ENCODE measurements around the gene OR4C11.

The OR4C11 gene, protein sequence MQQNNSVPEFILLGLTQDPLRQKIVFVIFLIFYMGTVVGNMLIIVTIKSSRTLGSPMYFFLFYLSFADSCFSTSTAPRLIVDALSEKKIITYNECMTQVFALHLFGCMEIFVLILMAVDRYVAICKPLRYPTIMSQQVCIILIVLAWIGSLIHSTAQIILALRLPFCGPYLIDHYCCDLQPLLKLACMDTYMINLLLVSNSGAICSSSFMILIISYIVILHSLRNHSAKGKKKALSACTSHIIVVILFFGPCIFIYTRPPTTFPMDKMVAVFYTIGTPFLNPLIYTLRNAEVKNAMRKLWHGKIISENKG

DNA sequence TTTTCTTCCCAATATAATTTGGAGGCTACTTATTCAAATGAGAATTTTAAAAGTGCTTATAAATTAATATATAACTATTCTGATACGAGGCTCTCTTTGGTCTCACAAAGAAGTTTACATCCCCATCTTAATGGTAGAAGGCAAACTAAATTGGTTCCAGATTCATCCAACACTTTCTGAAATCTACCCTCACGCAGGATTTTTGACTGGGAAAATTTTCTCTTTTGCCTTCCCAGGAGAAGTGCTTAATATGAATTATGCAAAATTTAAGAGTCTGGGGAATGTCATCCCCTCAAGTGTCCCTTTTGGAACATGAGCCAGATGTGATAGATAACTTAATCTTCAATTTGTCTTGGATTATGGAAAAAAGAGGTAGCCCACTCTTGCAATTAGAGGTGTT lies at the start of gene OR4C11:
TSS of gene OR4C11 (minus strand) at position 101 of the 400 bp plus-strand sequence. CDS start 3,272 bp downstream, outside the sequence.
- no peak for DNase-seq (ENCODE audit: low read depth in 1 of 2, low spot score in 1 of 2)

DNA sequence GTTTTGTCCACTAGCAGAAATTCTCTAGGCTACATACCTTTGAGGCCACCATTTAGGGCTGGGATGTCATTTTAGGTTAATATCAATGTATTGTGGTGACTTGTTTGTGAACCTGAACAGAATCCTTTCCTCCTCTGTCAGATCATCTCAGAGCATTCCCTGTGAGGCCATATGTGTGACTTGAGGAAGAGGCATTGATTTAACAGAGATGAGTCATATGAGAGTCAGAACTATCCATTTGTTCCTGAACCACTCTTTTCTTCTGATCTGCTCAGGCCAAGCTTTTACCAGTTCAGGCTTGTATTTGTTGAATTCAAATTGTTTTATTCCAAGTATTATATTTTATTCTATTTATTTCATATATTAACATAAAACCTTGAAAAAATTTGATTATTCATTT lies 47.7 kb upstream of the OR4C11 start:
- no peak for DNase-seq (ENCODE audit: low read depth in 1 of 2, low spot score in 1 of 2)

DNA sequence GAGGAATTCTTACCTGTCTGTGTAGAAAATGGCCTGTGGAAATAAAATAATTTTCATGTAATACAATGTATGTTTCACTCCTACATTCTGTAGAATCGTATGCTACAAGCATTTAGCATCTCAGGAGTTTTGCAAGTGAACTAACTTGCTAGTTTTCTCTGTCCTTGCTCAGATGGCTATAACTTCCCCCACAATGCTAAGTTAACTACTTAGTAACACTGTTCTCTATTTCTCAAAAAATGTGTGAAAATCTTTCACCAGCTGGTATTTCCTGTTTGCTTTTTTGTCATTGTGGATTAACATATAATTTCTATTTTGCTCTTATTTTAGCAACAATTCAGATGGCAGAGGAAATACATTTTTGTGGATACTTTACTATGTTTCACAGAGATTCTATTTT lies 45.1 kb upstream of the OR4C11 start:
- DNase-seq (ENCODE audit: low read depth in 1 of 2, low spot score in 1 of 2), result no peak

DNA sequence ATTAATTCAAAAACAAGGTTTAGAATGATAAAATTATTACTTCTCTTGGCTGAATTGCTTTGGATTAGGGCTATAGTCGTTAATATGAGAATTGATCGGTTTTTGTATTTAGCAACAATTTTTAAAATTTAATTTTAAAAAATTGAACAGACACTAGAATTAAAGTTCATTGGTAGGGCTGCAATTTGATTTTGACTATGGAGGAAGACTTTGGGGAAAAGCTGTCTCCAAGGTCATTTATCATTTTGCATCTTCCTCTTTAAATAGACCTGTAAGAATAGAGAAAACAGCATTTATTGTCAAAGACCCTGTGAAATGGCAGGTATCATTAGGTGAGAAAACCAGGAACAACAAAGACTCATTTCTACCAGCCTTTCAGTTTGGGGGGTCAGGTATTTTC lies 40.6 kb upstream of the OR4C11 start, which contains the start of gene OR4S2:
TSS of gene OR4S2 (plus strand) at position 301 of the 400 bp plus-strand sequence. CDS start 2,577 bp downstream, outside the sequence.
- no peak for DNase-seq (ENCODE audit: low read depth in 1 of 2, low spot score in 1 of 2)

DNA sequence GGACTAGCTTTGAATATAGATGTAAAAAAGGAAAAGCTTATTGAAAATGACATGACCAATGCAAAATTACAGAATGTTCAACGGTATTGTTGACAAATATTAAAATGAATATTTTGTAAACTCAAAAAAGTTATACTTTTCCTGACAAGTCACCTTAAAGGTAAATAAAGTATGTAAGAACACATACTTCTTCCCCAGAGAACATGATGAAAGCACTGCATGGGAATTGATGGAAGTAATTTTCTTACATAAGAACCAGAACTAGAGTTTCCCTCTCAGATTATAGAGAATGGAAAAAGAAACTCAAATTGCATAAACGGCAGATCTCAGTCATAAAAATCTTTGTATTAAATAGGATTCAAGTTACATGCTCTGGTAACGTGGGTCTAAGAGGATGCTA lies 27.4 kb upstream of the OR4C11 start, which contains the start of gene OR4P4:
TSS of gene OR4P4 (plus strand) at position 301 of the 400 bp plus-strand sequence.
- DNase-seq (ENCODE audit: low read depth in 1 of 2, low spot score in 1 of 2), result no peak

DNA sequence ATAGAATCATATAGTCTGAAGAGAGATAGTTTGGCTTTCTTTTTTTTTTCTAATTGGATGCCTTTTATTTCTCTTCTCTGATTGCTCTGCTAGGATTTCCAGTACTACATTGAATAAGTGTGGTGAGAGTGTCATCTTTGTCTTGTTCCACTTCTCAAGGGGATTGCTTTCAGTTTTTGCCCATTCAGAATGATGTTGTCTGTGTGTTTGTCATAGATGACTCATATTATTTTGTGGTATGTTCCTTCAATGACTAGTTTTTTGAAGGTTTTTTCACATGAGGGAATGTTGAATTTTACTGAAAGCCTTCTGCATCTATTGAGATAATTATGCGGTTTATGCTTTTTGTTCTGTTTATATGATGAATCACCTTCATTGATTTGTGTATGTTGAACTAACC lies 17.1 kb upstream of the OR4C11 start:
- no peak for DNase-seq (ENCODE audit: low read depth in 1 of 2, low spot score in 1 of 2)

DNA sequence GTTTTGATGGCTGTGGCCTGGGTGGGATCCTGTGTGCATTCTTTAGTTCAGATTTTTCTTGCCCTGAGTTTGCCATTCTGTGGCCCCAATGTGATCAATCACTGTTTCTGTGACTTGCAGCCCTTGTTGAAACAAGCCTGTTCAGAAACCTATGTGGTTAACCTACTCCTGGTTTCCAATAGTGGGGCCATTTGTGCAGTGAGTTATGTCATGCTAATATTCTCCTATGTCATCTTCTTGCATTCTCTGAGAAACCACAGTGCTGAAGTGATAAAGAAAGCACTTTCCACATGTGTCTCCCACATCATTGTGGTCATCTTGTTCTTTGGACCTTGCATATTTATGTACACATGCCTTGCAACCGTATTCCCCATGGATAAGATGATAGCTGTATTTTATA lies 34.9 kb downstream of the OR4C11 start:
- DNase-seq (ENCODE audit: low read depth in 1 of 2, low spot score in 1 of 2), result no peak

DNA sequence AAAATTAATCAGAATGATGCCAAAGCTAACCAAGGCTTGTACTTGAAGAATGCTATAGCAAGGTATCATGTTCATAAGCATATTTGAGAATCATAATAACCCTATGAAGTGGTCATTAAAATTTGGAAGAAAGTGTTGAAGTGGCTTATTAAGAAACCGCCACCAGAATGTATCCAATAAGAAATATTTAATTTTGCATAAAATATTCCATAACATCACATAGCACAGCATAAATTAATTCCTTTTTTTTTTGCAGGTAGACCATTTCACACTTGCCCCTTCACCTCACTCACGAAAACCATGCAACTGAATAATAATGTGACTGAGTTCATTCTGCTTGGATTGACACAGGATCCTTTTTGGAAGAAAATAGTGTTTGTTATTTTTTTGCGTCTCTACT lies 35.6 kb downstream of the OR4C11 start, which contains the start of gene OR4C16:
TSS of gene OR4C16 (plus strand) at position 301 of the 400 bp plus-strand sequence. CDS start at position 301, 0 bp downstream.
- no peak for DNase-seq (ENCODE audit: low read depth in 1 of 2, low spot score in 1 of 2)

DNA sequence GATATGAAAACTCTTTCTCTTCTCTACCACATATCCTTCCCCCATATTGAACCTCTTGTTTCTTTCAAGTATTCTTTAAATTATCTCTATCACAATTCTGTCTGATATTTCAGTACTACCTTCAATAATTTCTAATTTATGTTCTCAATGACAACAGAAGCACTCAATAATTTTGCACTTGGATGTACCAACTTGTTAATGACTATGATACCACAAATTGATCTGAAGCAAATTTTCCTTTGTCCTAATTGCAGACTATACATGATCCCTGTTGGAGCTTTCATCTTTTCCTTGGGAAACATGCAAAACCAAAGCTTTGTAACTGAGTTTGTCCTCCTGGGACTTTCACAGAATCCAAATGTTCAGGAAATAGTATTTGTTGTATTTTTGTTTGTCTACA lies 53.3 kb downstream of the OR4C11 start, which contains the start of gene OR4C15:
TSS of gene OR4C15 (plus strand) at position 301 of the 400 bp plus-strand sequence. CDS start at position 301, 0 bp downstream.
- DNase-seq (ENCODE audit: low read depth in 1 of 2, low spot score in 1 of 2), result no peak

All from stimulated activated CD4-positive, alpha-beta T cell treated with anti-CD3 and anti-CD28 coated beads, Interleukin-15, amount 100 ng/mL, for 1 hour (primary cell).